ENCODE results near the gene CBLN1. TPM values are rescaled to one million over a fixed set of nuclear protein-coding genes. Genes with fewer than 3 reads are reported as not detected.

The CBLN1 gene
- total and polyA plus RNA-seq, 2 of the 4 experiments (the other 2 are of a cell fraction), result not detected

- Histone ChIP-seq H3K18ac (ENCODE audit: low read depth, low read length) (no peak overlapping the region), H2BK120ac (ENCODE audit: low read depth, low read length) (no peak overlapping the region), H4K8ac (ENCODE audit: low read depth in 2 of 2, low read length in 2 of 2) (no peak overlapping the region), H2BK20ac (ENCODE audit: low read depth, low read length) (no peak overlapping the region), H3K9ac (ENCODE audit: low read depth, low read length) (no peak overlapping the region), H4K20me1 (ENCODE audit: insufficient read depth, low read length) (no peaks in the 10 kb centered on the region; the same call in 1 of the 2 replicates), H3K4me2 (ENCODE audit: low read depth, low read length) (no peak overlapping the region), H4K91ac (ENCODE audit: insufficient read depth, low read depth, low read length) (no peak overlapping the region), H3K27ac (ENCODE audit: insufficient read depth, low read length) (no peak overlapping the region), H2AK5ac (ENCODE audit: low read depth, low read length) (no peak overlapping the region), H3K4ac (ENCODE audit: low read depth, low read length) (no peak overlapping the region), H2BK5ac (ENCODE audit: low read depth, low read length, poor library complexity, severe bottlenecking) (no peak overlapping the region), H3K79me1 (ENCODE audit: low read depth in 1 of 2, low read length in 2 of 2) (no peaks in the 10 kb centered on the region), H3K23ac (ENCODE audit: low read depth, low read length) (no peak overlapping the region), H3K9me3 (ENCODE audit: control insufficient read depth, insufficient read depth, low read length) (no peaks in the 10 kb centered on the region), H3K9me1 (ENCODE audit: insufficient read depth, low read length) (no peaks in the 10 kb centered on the region), H3K56ac (ENCODE audit: extremely low read depth, insufficient read depth, low read length) (no peak overlapping the region), H3K14ac (replicated peaks; ENCODE audit: low read depth, low read length) (no peak overlapping the region), H4K5ac (ENCODE audit: low read depth, low read length) (no peak overlapping the region), H3K36me3 (ENCODE audit: control insufficient read depth, insufficient read depth, low read length) (no peaks in the 10 kb centered on the region), H3K4me3 (ENCODE audit: insufficient read depth, low read depth, low read length) (no peak overlapping the region), H2AK9ac (replicated peaks; ENCODE audit: low read depth, low read length, poor library complexity) (no peak overlapping the region), H2BK15ac (ENCODE audit: low read depth, low read length) (no peak overlapping the region), H3K4me1 (ENCODE audit: control insufficient read depth, insufficient read depth, low read length) (no peaks in the 10 kb centered on the region), H2AFZ (replicated peaks; ENCODE audit: low read length, poor library complexity) (no peak overlapping the region), H3K27me3 (ENCODE audit: control insufficient read depth, insufficient read depth, low read length) (peaks cover 46% of the 10 kb centered on the region)
- intact Hi-C loops (cut with micrococcal nuclease) (no loop called here), dilution Hi-C loops (cut with HindIII; ENCODE audit: low sequenced_read_pairs, unreplicated experiment) (no loop called here), in situ Hi-C loops (cut with MboI; ENCODE audit: low sequenced_read_pairs) (no loop called here)
- DNase-seq, result no peak
- no peak for ATAC-seq (ENCODE audit: low read depth)
- TF ChIP-seq CHD1 (IDR thresholded peaks at IDR 0.05; ENCODE audit: low read depth, low read length) (no peak), BHLHE40 (IDR thresholded peaks at IDR 0.05; ENCODE audit: low read depth, low read length) (no peak), ELK1 (IDR thresholded peaks at IDR 0.05; ENCODE audit: borderline replicate concordance, low read depth, low read length) (no peak), SMC3 (IDR thresholded peaks at IDR 0.05; ENCODE audit: low read depth, low read length) (no peak), POLR2A (IDR thresholded peaks at IDR 0.05; ENCODE audit: low read depth, low read length) (no peak), CTCF (conservative IDR thresholded peaks at IDR 0.05; ENCODE audit: low read depth, low read length) (no peak), NFE2L2 (IDR thresholded peaks at IDR 0.05; ENCODE audit: low read depth, low read length) (no peak), RFX5 (IDR thresholded peaks at IDR 0.05; ENCODE audit: low read depth, low read length) (no peak), MXI1 (IDR thresholded peaks at IDR 0.05; ENCODE audit: borderline replicate concordance, low read depth, low read length) (no peak), CEBPB (IDR thresholded peaks at IDR 0.05; ENCODE audit: low read depth, low read length) (no peak), RAD21 (IDR thresholded peaks at IDR 0.05; ENCODE audit: low read length) (no peak), MAZ (IDR thresholded peaks at IDR 0.05; ENCODE audit: borderline replicate concordance, low read depth, low read length) (no peak), FOS (IDR thresholded peaks at IDR 0.05; ENCODE audit: low read depth, low read length) (no peak), USF2 (IDR thresholded peaks at IDR 0.05; ENCODE audit: low read depth, low read length) (no peak), RCOR1 (IDR thresholded peaks at IDR 0.05; ENCODE audit: insufficient replicate concordance, low read length) (no peak)
- no TSS peak for BruUV-seq (replicated peaks)
- ChIA-PET CTCF (no interaction called here), POLR2A (ENCODE audit: unreplicated experiment) (no interaction called here)
- WGBS, 2 experiments (ENCODE audit: extremely low coverage in 2 of 2, insufficient read length in 1 of 2), result 2% methylated on average over 10 of the region's 34 CpGs; no CpG with 5 or more reads in 1 of the 2 experiments
These were observed 6.4 kb downstream of the CBLN1 start for GRCh38 chr16:49275050-49275730.
